SH-SY5Y (cell line): ENCODE measurements around the gene TRMT1.
A peak's percentile ranks its signal among the peaks of the same experiment; 100 is the strongest.

ENCODE experiments used
- GATA2 ChIP-seq: IDR thresholded peaks from 2 replicates; pipeline ENCODE4 v1.6.1; 2011; ENCODE audit warnings: mild to moderate bottlenecking, low read depth, low read length
- GATA3 ChIP-seq: IDR thresholded peaks from 2 replicates; pipeline ENCODE4 v1.6.1; 2011; ENCODE audit warnings: low read depth, mild to moderate bottlenecking, low read length, moderate library complexity

Gene TRMT1

GRCh38 chr19:13087795-13088537 is 28.6 kb downstream of the TRMT1 start:
- TF ChIP-seq GATA2, result no peak
- no peak for TF ChIP-seq GATA3

GRCh38 chr19:13087295-13087694 is 29.2 kb downstream of the TRMT1 start:
- no peak for TF ChIP-seq GATA3
- no peak for TF ChIP-seq GATA2

GRCh38 chr19:13086341-13086740 is 30.2 kb downstream of the TRMT1 start:
- TF ChIP-seq GATA2 (no peak), GATA3 (no peak)

GRCh38 chr19:13085666-13086065 is 30.9 kb downstream of the TRMT1 start:
- TF ChIP-seq GATA3, result no peak
- TF ChIP-seq GATA2, result no peak

DNA sequence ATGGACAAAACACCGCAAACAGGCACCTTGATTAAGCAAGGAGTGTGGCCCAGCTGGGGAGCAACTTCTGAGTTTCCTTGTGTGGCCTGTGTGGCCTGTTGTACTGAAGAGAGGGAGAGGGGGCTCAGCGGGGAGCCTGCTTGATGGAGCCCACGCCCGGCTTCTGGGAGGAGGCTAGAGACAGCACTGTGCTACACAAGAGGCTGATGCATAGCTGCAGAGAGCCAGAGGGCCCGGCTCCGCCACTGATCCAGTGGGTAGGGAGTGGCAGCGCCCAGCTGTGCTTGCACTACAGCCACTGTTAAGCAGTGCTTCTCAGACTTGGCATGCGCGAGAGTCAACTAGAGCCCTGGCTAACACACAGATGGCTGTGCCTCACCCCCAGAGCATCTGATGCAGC is 32.9 kb downstream of the TRMT1 start:
- TF ChIP-seq GATA3 (no peak), GATA2 (no peak)

- TF ChIP-seq GATA3 (no peak), GATA2 (no peak)
Observed at GRCh38 chr19:13083008-13083404, 33.5 kb downstream of the TRMT1 start.

DNA sequence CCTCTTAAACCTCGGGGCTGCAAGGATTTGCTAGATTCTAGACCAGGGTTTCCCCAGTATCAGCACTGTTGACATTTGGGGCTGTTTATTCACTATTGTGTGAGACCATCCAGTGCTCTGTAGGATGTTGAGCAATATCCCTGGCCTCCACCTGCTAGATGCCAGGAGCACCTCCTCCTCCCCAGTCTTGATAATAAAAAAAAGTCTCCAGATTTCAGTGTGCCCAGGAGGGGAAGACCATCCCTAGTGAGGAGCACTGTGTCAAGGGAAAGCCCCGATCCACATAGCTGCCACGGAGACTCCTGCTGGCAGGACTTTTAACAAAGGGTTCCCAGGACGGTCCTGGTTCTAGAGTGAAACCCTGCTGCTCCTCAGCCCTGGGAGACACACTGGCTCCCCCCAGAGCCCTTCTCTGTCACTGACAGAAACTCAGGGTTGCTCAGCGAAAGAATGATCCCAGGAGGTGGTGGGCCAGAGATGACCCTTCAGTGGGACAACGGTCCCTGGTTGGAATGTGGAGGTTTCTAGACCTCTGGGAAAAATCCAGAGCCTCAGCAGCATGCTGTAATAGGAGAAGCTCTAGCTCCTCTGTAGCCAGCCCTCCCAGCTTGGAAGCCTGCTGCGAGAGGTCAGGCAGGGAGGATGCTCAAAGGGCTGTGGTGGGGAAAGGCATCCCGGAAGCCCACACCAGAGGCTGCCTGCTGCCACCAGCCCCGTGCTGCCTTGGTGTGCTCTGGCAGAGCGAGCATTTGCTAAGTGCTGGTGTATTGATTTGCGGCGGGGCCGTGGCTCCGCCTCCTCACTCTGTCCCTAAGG is 34.1 kb downstream of the TRMT1 start:
- TF ChIP-seq GATA2, result no peak
- TF ChIP-seq GATA3, result no peak

GRCh38 chr19:13079542-13079986 is 37.0 kb downstream of the TRMT1 start:
- no peak for TF ChIP-seq GATA3
- no peak for TF ChIP-seq GATA2

DNA sequence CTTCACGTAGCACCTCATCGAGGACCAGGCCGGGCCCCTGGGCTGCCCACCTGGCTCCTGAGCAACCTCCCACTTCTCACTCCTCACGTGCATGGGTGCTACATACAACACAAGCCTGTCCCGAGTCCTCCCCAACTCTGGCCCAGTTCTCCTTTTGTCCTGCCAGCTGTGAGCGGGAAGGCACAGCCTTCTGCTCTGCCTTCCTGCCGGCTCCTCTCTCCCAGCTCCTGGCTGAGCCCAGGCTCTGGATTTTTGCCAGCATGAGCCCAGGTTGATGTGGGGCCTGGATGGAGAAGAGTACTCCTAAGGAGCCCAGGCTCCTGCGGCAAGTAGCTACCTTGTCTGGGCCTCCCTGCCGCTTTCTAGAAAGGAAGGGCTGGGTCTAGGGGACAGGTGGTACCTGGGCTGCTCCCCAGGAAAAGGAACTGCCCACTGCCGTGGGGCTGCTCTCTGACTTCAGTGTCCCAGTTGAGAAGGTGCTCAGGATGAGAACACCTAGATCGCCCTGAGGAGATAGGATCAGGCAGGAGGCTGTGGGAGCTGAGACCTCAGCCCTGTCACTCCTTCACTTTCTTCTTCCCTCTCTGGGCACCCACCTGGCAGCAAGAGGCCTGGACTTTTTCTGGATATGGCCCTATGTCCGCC is 37.5 kb downstream of the TRMT1 start:
- no peak for TF ChIP-seq GATA2
- TF ChIP-seq GATA3, result no peak

- TF ChIP-seq GATA3 (no peak), GATA2 (no peak)
Observed at GRCh38 chr19:13078381-13078780, 38.2 kb downstream of the TRMT1 start.

GRCh38 chr19:13077240-13077639 is 39.3 kb downstream of the TRMT1 start:
- TF ChIP-seq GATA2, result peak; percentile 77
- no peak for TF ChIP-seq GATA3

DNA sequence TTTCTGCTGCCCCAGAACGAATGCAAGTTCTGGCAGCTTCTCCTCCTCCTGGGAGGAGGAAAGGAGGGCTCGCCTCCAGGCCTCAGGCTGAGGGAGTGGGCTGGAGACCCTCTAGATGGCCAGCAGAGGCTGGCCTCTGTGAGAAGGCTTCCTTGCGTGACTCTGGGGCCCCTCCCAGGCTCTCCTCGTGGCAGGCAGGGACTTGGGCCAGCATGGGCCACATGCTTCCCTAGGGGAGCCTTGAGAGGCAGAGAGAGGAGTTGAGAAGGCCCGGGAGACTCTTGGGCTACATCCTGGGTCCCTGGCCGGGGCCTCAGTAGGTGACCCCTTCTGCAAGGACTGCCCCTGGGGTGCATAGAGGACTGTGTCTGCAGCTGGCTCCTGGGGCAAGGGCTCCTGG is 39.8 kb downstream of the TRMT1 start:
- TF ChIP-seq GATA3, result no peak
- no peak for TF ChIP-seq GATA2

- TF ChIP-seq GATA3 (no peak), GATA2 (no peak)
Observed at GRCh38 chr19:13076320-13076719, 40.2 kb downstream of the TRMT1 start.

- no peak for TF ChIP-seq GATA3
- no peak for TF ChIP-seq GATA2
Observed at GRCh38 chr19:13074378-13074777, 42.2 kb downstream of the TRMT1 start.

- TF ChIP-seq GATA3 (no peak), GATA2 (no peak)
Observed at GRCh38 chr19:13073263-13073662, 43.3 kb downstream of the TRMT1 start.
